Metanephros (tissue), 2 donors: ENCODE measurements around the gene DPPA5. TPM values are rescaled to one million over a fixed set of nuclear protein-coding genes. Genes with fewer than 3 reads are reported as not detected.

ENCODE experiments used
- small RNA-seq: library from RNA; depleted of rRNA; stranded (forward); fragments of <200 nt; gene quantifications from one replicate; pipeline ENCODE3, GENCODE V24; 2014; ENCODE audit warnings: low replicate concordance
- total RNA-seq: library from RNA; depleted of rRNA; stranded (reverse); fragments of >200 nt; gene quantifications from one replicate; pipeline ENCODE4 v1.2.3, GENCODE V29; 2014

Gene DPPA5
- total RNA-seq, result not detected

GRCh38 chr6:73353636-73354593, at the start of gene DPPA5:
Gene DPPA5 (minus strand): TSS chr6:73354276. CDS start chr6:73354225, 51 bp downstream.

GRCh38 chr6:73394577-73395354, 40.7 kb upstream of the DPPA5 start, which contains the start of gene DDX43:
Gene DDX43 (plus strand): TSS chr6:73394828. CDS start chr6:73394906, 78 bp downstream.

GRCh38 chr6:73369563-73369962, 15.5 kb upstream of the DPPA5 start, which contains the start of gene OOEP:
Gene OOEP (minus strand): TSS chr6:73369897. CDS start chr6:73369792, 105 bp downstream.

GRCh38 chr6:73362358-73362757, 8.3 kb upstream of the DPPA5 start, which contains the start of gene KHDC3L:
Gene KHDC3L (plus strand): TSS chr6:73362658. CDS start chr6:73362730, 72 bp downstream.

Small RNA genes lying within 50 kb of the gene (small RNA-seq; reads per million reads assigned to genes)
- 0.19 reads per million for gene RPL39P3

Other genes with a start within 250 kb of the DPPA5 start
- gene KHDC1L, start 128.8 kb downstream of the DPPA5 start, total RNA-seq, result not detected
- gene KHDC1, start 91.1 kb downstream of the DPPA5 start, total RNA-seq, result 4.5 TPM
- gene KHDC3L, start 8.4 kb upstream of the DPPA5 start, total RNA-seq, result not detected
- not detected for gene OOEP, start 15.6 kb upstream of the DPPA5 start, total RNA-seq
- gene DDX43, start 40.6 kb upstream of the DPPA5 start, total RNA-seq, result 0.12 TPM
- 6.5 TPM for gene CGAS, start 98.0 kb upstream of the DPPA5 start, total RNA-seq
- 23.9 TPM for gene MTO1, start 107.5 kb upstream of the DPPA5 start, total RNA-seq
- 13,189 TPM for gene EEF1A1, start 166.8 kb upstream of the DPPA5 start, total RNA-seq